A673 (cell line): ENCODE results near the gene OR2C3. TPM values are rescaled to one million over a fixed set of nuclear protein-coding genes. Genes with fewer than 3 reads are reported as not detected.

ENCODE experiments used
- BruUV-seq: library from RNA; stranded (reverse); fragments of 400-500 nt; replicated peaks from 2 replicates; lab custom pipeline; 2021; lab: Mats Ljungman, UMichigan
- CTCF ChIA-PET: fragments of 300-600 bp; sonication (Branson Sonifier 250); formaldehyde crosslinking; loops from one replicate; lab custom pipeline; 2022; ENCODE audit warnings: antibody characterized with exemption; lab: Charles Lee
- POLR2A ChIA-PET: fragments of 300-600 bp; sonication (Branson Sonifier 250); formaldehyde crosslinking; loops from one replicate; lab custom pipeline; 2022; ENCODE audit warnings: antibody characterized with exemption; ENCODE audit not compliant: low non-redundant PET; lab: Charles Lee
- DNase-seq: peaks from one replicate; pipeline ENCODE4 v3.0.0-alpha.2; 2015; ENCODE audit warnings: low spot score
- H3K27ac ChIP-seq: fragments of 200-600 bp; sonication (generic); 2 replicates; pipeline ENCODE4 v1.5.1; 2016; ENCODE audit warnings: mixed run types, low read depth, mild to moderate bottlenecking, mixed read lengths, antibody characterized with exemption, low read length; ENCODE audit not compliant: poor library complexity, severe bottlenecking
- H3K27me3 ChIP-seq: fragments of 200-600 bp; sonication (generic); replicated peaks from 2 replicates; pipeline ENCODE4 v1.6.1; 2017; ENCODE audit warnings: mixed run types, low read depth, mild to moderate bottlenecking, mixed read lengths, antibody characterized with exemption, low read length; ENCODE audit not compliant: insufficient read depth, poor library complexity
- H3K36me3 ChIP-seq: fragments of 200-600 bp; sonication (generic); 2 replicates; pipeline ENCODE4 v1.6.1; 2016; ENCODE audit warnings: mixed run types, mild to moderate bottlenecking, mixed read lengths, antibody characterized with exemption, low read length; ENCODE audit not compliant: insufficient read depth, poor library complexity, severe bottlenecking
- H3K4me1 ChIP-seq: fragments of 200-600 bp; sonication (generic); 2 replicates; pipeline ENCODE4 v1.6.1; 2017; ENCODE audit warnings: mixed run types, mild to moderate bottlenecking, mixed read lengths, antibody characterized with exemption, low read length; ENCODE audit not compliant: insufficient read depth, poor library complexity, severe bottlenecking
- H3K4me3 ChIP-seq: fragments of 200-600 bp; sonication (generic); 2 replicates; pipeline ENCODE4 v1.5.1; 2016; ENCODE audit warnings: low read depth, mixed run types, mild to moderate bottlenecking, mixed read lengths, low read length; ENCODE audit not compliant: poor library complexity, severe bottlenecking
- H3K9me3 ChIP-seq: fragments of 200-600 bp; sonication (generic); 2 replicates; pipeline ENCODE4 v1.6.1; 2016; ENCODE audit warnings: mixed run types, low read depth, mild to moderate bottlenecking, mixed read lengths, antibody characterized with exemption, low read length; ENCODE audit not compliant: poor library complexity, severe bottlenecking
- CTCF ChIP-seq: fragments of 300-800, 200-600 bp; sonication (generic); conservative IDR thresholded peaks from 2 replicates; pipeline ENCODE4 v1.5.1; 2017; ENCODE audit warnings: low read depth, mild to moderate bottlenecking, antibody characterized with exemption, low read length, moderate library complexity, mixed read lengths
- EZH2 ChIP-seq: fragments of 200-600 bp; sonication (generic); IDR thresholded peaks from 2 replicates; pipeline ENCODE4 v1.6.1; 2017; ENCODE audit warnings: borderline replicate concordance, low read depth, mild to moderate bottlenecking, mixed read lengths, antibody characterized with exemption, low read length; ENCODE audit not compliant: poor library complexity, severe bottlenecking
- intact Hi-C: fragments of 100-400 bp; cut with micrococcal nuclease; formaldehyde crosslinking; loops from one replicate; pipeline ENCODE4 v1.10.0; 2022; ENCODE audit not compliant: unreplicated experiment
- total RNA-seq: library from RNA; stranded (reverse); gene quantifications from 2 replicates; pipeline ENCODE4 v1.2.3, GENCODE V29; 2021

OR2C3 gene
- total RNA-seq, 1 experiment from 2014 or later, result not detected

GRCh38 chr1:247574664-247575063 is 38.4 kb upstream of the OR2C3 start:
- peaks cover 5% of the 10 kb centered on the region for H3K27me3 ChIP-seq
- H3K9me3 ChIP-seq, result no peaks in the 10 kb centered on the region
- H3K36me3 ChIP-seq, result no peaks in the 10 kb centered on the region
- H3K4me3 ChIP-seq, result no peak overlapping the region
- POLR2A ChIA-PET, result no interaction called here
- no peaks in the 10 kb centered on the region for H3K4me1 ChIP-seq
- intact Hi-C loops, result no loop called here
- TF ChIP-seq CTCF, result no peak
- TF ChIP-seq EZH2, result no peak
- H3K27ac ChIP-seq, result no peak overlapping the region
- no TSS peak for BruUV-seq
- no peak for DNase-seq
- CTCF ChIA-PET, result no interaction called here

- no peak for DNase-seq
- POLR2A ChIA-PET, result no interaction called here
- H3K36me3 ChIP-seq, result no peaks in the 10 kb centered on the region
- no peak overlapping the region for H3K27ac ChIP-seq
- intact Hi-C loops, result no loop called here
- TF ChIP-seq CTCF (no peak), EZH2 (no peak)
- CTCF ChIA-PET, result no interaction called here
- H3K27me3 ChIP-seq, result peaks cover 5% of the 10 kb centered on the region
- no peaks in the 10 kb centered on the region for H3K9me3 ChIP-seq
- BruUV-seq, result no TSS peak
- H3K4me1 ChIP-seq, result no peaks in the 10 kb centered on the region
- no peak overlapping the region for H3K4me3 ChIP-seq
Measured at GRCh38 chr1:247574236-247574635, 38.0 kb upstream of the OR2C3 start.

- Histone ChIP-seq H3K36me3 (no peaks in the 10 kb centered on the region), H3K27ac (no peak overlapping the region), H3K4me3 (no peak overlapping the region), H3K9me3 (no peaks in the 10 kb centered on the region), H3K4me1 (no peaks in the 10 kb centered on the region), H3K27me3 (peaks cover 30% of the 10 kb centered on the region)
- no TSS peak for BruUV-seq
- POLR2A ChIA-PET, result no interaction called here
- no peak for TF ChIP-seq EZH2
- no peak for TF ChIP-seq CTCF
- CTCF ChIA-PET, result no interaction called here
- intact Hi-C loops, result no loop called here
- no peak for DNase-seq
Measured at GRCh38 chr1:247562198-247562597, 26.0 kb upstream of the OR2C3 start.
